GM12892 (cell line): ENCODE results near the gene EVI5L.

ENCODE experiments used
- DNase-seq: peaks from one replicate; pipeline ENCODE4 v3.0.0; 2011; ENCODE audit not compliant: insufficient read length
- FAIRE-seq: peaks from 2 replicates; lab custom pipeline; 2011; peaks lifted over from hg19 to GRCh38; lab: Jason Lieb, UNC
- POLR2A ChIP-seq: IDR thresholded peaks from 2 replicates; pipeline ENCODE4 v1.6.1; 2011; ENCODE audit warnings: low read depth, low read length, control low read depth
- POLR2AphosphoS5 ChIP-seq: IDR thresholded peaks from 2 replicates; pipeline ENCODE4 v1.6.1; 2011; ENCODE audit warnings: low read depth, low read length, control low read depth
- TAF1 ChIP-seq: IDR thresholded peaks from 2 replicates; pipeline ENCODE4 v1.6.1; 2011; ENCODE audit warnings: low read depth, mild to moderate bottlenecking, control low read depth, low read length, borderline replicate concordance

EVI5L gene

DNA sequence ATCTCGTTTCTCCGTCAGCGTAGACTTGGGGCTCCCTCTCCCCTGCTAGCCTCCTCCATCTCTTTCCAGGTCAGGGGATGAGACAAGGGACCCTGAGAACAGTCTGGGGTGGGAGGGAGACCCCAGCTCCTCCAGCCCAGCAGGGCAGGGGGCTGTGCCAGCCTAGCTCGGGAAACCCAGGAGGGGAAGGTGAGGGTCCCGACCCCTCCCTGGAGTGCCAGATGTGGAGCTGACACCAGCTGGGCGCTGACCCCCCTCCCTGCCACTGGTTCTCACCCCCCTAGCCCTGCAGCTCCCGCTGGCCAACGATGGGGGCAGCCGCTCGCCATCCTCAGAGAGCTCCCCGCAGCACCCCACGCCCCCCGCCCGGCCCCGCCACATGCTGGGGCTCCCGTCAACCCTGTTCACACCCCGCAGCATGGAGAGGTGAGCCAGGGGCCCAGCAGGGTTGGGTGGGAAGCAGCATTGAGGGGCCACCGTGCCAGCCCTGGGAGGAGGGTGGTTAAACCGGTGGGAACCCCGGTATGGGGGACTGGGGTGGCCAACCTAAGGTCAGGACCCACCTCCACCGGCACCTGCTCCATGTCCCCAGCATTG lies 79.6 kb downstream of the EVI5L start:
- FAIRE-seq (no peak), DNase-seq (no peak)
- no peak for TF ChIP-seq POLR2A
- no peak for TF ChIP-seq TAF1
- no peak for TF ChIP-seq POLR2AphosphoS5

DNA sequence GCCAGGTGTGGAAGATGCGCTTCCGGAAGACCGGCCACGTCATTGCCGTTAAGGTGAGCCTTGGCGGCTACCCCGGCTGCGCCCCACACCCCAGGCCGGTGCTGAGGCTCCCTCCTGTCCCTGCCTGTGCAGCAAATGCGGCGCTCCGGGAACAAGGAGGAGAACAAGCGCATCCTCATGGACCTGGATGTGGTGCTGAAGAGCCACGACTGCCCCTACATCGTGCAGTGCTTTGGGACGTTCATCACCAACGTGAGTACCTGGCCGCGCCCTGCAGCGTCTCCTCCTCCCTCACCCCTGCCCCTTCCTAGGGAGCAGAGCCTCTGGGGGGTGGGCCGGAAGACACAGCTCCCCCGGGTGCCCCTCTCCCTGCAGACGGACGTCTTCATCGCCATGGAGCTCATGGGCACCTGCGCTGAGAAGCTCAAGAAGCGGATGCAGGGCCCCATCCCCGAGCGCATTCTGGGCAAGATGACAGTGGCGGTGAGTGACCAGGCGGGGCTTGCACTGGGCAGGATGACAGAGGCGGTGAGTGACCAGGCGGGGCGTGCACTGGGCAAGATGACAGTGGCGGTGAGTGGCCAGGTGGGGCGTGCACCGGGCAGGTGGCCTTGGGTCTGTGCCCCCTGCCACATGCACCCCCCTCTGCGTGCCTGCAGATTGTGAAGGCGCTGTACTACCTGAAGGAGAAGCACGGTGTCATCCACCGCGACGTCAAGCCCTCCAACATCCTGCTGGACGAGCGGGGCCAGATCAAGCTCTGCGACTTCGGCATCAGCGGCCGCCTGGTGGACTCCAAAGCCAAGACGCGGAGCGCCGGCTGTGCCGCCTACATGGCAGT lies 80.5 kb downstream of the EVI5L start:
- no peak for FAIRE-seq
- no peak for TF ChIP-seq TAF1
- TF ChIP-seq POLR2AphosphoS5: no peak
- TF ChIP-seq POLR2A: no peak

DNA sequence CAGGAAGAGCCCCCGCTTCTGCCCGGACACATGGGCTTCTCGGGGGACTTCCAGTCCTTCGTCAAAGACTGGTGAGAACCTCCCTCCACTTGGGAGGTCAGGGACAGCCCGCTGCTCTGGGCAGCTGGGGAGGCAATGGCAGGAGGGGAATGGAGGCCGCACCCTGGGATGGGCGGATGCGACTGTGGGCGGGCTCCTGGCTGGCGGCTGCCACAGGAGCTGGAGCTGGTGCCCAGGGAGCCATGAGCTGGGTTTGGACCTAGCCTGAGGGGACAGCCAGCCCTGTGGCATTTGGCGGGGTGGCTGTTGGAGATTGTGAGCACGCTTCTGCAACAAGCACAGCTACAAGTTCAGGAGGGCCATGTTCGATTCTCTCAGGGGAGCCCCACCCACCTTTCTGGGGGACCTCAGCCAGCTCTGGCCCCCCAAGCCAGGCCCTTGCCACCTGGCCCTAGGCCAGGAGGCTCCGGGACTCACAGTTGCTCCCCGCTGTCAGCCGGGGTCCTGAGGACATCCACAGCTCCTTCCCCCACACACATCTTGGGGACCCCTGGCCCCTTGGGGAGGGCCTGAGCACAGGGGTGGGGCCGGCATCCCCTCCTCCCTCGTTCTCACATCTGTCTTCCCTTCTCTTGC lies 81.6 kb downstream of the EVI5L start:
- FAIRE-seq (no peak), DNase-seq (no peak)
- TF ChIP-seq TAF1 (no peak), POLR2AphosphoS5 (no peak), POLR2A (no peak)

More for the DNA sequence above, 80.5 kb downstream of the EVI5L start:
- DNase-seq: no peak

GRCh38 chr19:7912144-7912696 lies 82.2 kb downstream of the EVI5L start:
- FAIRE-seq (no peak), DNase-seq (no peak)
- TF ChIP-seq TAF1: no peak
- no peak for TF ChIP-seq POLR2AphosphoS5
- TF ChIP-seq POLR2A: no peak

DNA sequence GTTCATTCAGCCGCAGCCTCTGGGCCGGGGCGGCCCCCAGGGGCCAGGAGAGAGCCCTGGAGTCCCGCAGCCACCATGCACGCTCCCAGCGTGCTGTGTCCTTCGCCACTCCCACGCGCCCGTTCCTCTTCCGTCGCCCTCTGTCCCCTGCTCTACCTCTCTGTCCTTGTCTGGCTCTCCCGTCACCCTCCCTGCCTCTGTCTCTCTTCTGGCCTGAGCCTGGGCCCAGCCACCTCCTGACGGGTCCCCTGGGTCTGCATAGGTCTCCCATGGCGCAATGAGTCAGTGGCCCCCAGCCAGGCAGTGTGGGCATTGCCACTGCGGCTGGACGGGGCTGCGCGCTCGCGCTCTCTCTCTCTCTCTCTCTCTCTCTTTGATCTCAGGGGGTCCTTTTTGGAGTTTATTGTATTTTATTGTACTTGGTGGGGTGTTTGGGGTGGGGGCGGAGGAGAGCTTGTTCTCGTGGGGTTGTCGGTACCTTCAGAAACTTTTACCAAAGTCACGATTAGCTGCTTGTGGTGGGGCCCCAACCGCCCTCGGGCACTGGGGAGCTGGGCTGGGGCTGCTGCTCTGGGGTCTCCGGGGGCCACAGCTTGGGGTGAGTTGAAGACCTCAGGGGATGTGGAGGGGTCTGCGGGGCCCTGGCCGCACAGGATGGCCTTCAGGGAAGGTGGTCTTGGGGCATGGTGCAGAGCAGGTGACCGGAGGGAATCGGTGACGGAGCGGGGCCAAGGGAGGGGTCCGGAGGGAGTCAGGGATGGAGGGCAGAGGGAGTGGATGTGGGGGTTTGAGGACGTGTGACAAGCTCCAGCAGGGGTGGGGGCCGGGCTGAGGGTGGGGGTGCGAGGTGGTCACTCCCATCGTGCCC lies 82.9 kb downstream of the EVI5L start:
- FAIRE-seq (no peak), DNase-seq (no peak)
- TF ChIP-seq POLR2A (no peak), POLR2AphosphoS5 (no peak)

DNA sequence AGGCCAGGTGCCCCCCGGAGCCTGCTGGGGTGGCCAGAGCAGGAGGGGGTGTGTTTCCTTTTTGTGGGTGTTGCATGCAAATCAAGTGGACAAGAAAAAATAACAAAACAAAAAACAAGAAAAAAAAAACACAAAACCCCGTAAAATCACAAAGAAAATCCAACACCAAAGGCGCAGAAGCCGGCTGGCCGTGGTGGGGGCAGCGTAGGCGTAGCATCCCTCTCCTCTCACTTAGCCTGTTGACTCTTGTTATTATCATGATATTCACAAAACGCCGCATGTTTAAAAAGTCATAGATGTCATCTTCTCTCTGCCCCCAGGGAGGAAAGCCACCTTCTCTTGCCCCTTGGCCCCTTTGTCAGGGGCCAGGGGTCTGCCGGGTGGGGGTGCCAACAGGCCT lies 83.6 kb downstream of the EVI5L start:
- no peak for FAIRE-seq
- TF ChIP-seq POLR2AphosphoS5: peak; percentile 13; the same call in 1 of the 2 replicates
- no peak for TF ChIP-seq POLR2A
- no peak for DNase-seq

- no peak for TF ChIP-seq TAF1
- TF ChIP-seq POLR2AphosphoS5: 0 out of 2 replicates have a peak, but pooled peaks have one; percentile 6
- DNase-seq (no peak), FAIRE-seq (no peak)
Observed at GRCh38 chr19:7914099-7914498, 84.1 kb downstream of the EVI5L start.
